Suppressor macrophage treated with lipopolysaccharide for 1 hour (primary cell): ENCODE measurements around the gene SESN1.
"Not testable (repeated sequence)": the region's sequence is repeated elsewhere in the genome, so short reads cannot be mapped to it uniquely, and the experiment has no call there.

Source experiments
- DNase-seq, 3 donors: peaks; one replicate each; pipeline ENCODE4 v3.0.0-alpha.2; 2020 to 2022

The SESN1 gene

GRCh38 chr6:108993876-108994275 is 100.8 kb downstream of the SESN1 start:
- DNase-seq: no peak

- DNase-seq: no peak
Measured at GRCh38 chr6:108989700-108990099, 104.9 kb downstream of the SESN1 start.

GRCh38 chr6:108988765-108989164 is 105.9 kb downstream of the SESN1 start:
- DNase-seq: no peak

GRCh38 chr6:108988296-108988695 is 106.3 kb downstream of the SESN1 start:
- no peak for DNase-seq

- no peak for DNase-seq
Measured at GRCh38 chr6:108987156-108987555, 107.5 kb downstream of the SESN1 start.

GRCh38 chr6:108985301-108985700 is 109.3 kb downstream of the SESN1 start:
- no peak for DNase-seq

GRCh38 chr6:108983151-108983550 is 111.5 kb downstream of the SESN1 start:
- DNase-seq: peak; percentile 6 to 47 (median 46)

- DNase-seq: no peak
Measured at GRCh38 chr6:108982154-108983113, 112.2 kb downstream of the SESN1 start.

GRCh38 chr6:108978638-108979037 is 116.0 kb downstream of the SESN1 start:
- not testable (repeated sequence) for DNase-seq

- DNase-seq: no peak
Measured at GRCh38 chr6:108974201-108974600, 120.4 kb downstream of the SESN1 start.

GRCh38 chr6:108969776-108970175 is 124.9 kb downstream of the SESN1 start:
- DNase-seq: no peak

GRCh38 chr6:108968325-108969316 is 126.0 kb downstream of the SESN1 start:
- peak; percentile 69 to 83 (median 80) for DNase-seq

GRCh38 chr6:108966855-108967755 is 127.5 kb downstream of the SESN1 start:
- peak; percentile 94 to 97 (median 95) for DNase-seq

- peak; percentile 61 to 73 (median 63) for DNase-seq
Measured at GRCh38 chr6:108966251-108966650, 128.4 kb downstream of the SESN1 start.

- DNase-seq: no peak
Measured at GRCh38 chr6:108961985-108962384, 132.7 kb downstream of the SESN1 start.

GRCh38 chr6:108961077-108961476 is 133.6 kb downstream of the SESN1 start:
- no peak for DNase-seq

GRCh38 chr6:108960601-108961000 is 134.0 kb downstream of the SESN1 start:
- DNase-seq: no peak

GRCh38 chr6:108959972-108960582 is 134.6 kb downstream of the SESN1 start:
- no peak for DNase-seq

GRCh38 chr6:108958900-108959770 is 135.5 kb downstream of the SESN1 start:
- peak in 1 of 3 donors; percentile 30 for DNase-seq

- DNase-seq: no peak
Measured at GRCh38 chr6:108957221-108957620, 137.4 kb downstream of the SESN1 start.
